ENCODE data around the gene ANKRD13A. TPM values are rescaled to one million over a fixed set of nuclear protein-coding genes. Genes with fewer than 3 reads are reported as not detected.

The ANKRD13A gene
- total and polyA plus RNA-seq, 2 of the 8 experiments (the other 6 are each of a cell fraction or from before 2014, with no cell fraction given): 16.8 to 21.4 TPM

GRCh38 chr12:110038741-110039084 lies 39.5 kb downstream of the ANKRD13A start:
- Histone ChIP-seq H2BK20ac (ENCODE audit: low read length) (no peak overlapping the region), H4K91ac (replicated peaks; ENCODE audit: insufficient read length, low read length) (no peak overlapping the region), H3K4me3 (ENCODE audit: extremely low read depth in 1 of 4, insufficient read depth in 2 of 4, low read depth in 3 of 4, low read length in 4 of 4) (no peak overlapping the region), H4K20me1 (replicated peaks in 1 of 2; ENCODE audit: control insufficient read depth in 1 of 2, insufficient read depth in 2 of 2, low read length in 2 of 2) (peaks cover 0 to 6% of the 10 kb centered on the region in 2 experiments), H3K4me2 (ENCODE audit: insufficient read depth in 1 of 2, low read depth in 2 of 2, low read length in 2 of 2) (no peak overlapping the region), H3K23ac (ENCODE audit: insufficient read length) (no peak overlapping the region), H3K27me3 (replicated peaks in 1 of 4; ENCODE audit: control insufficient read depth in 3 of 4, extremely low read depth in 1 of 4, insufficient read depth in 3 of 4, low read length in 3 of 4) (no peaks in the 10 kb centered on the region), H3K9ac (replicated peaks in 1 of 4; ENCODE audit: extremely low read depth in 1 of 4, low read depth in 3 of 4, low read length in 3 of 4) (no peak overlapping the region), H4K8ac (ENCODE audit: extremely low read depth, insufficient read depth, low read length) (no peak overlapping the region), H3K9me3 (ENCODE audit: insufficient read depth in 2 of 2, low read depth in 1 of 2, low read length in 1 of 2) (no peaks in the 10 kb centered on the region), H3K36me3 (ENCODE audit: control insufficient read depth in 2 of 4, insufficient read depth in 4 of 4, low read length in 3 of 4) (peaks cover 0 to 12% (median 3%) of the 10 kb centered on the region in 4 experiments; a peak in 2 of 8 replicates), H3K79me2 (ENCODE audit: control insufficient read depth in 1 of 2, insufficient read depth in 2 of 2, low read length in 2 of 2) (no peaks in the 10 kb centered on the region), H2AK5ac (ENCODE audit: low read depth, low read length) (no peak overlapping the region), H4K5ac (ENCODE audit: insufficient read length, low read depth, low read length) (no peak overlapping the region), H2BK120ac (replicated peaks; ENCODE audit: low read depth, low read length) (no peak overlapping the region), H3K18ac (ENCODE audit: extremely low read depth, low read length) (no peak overlapping the region), H2BK12ac (ENCODE audit: low read depth, low read length) (no peak overlapping the region), H2AFZ (ENCODE audit: low read length) (no peak overlapping the region), H3K4me1 (replicated peaks in 1 of 4; ENCODE audit: control insufficient read depth in 3 of 4, insufficient read depth in 4 of 4, low read length in 3 of 4) (peaks cover 0 to 2% (median 0%) of the 10 kb centered on the region in 4 experiments; a peak in 1 of 7 replicates), H3K79me1 (ENCODE audit: low read depth, low read length) (0 out of 2 replicates have a peak, but pooled peaks cover 2% of the 10 kb centered on the region), H3K14ac (ENCODE audit: insufficient read length) (no peak overlapping the region), H2BK5ac (ENCODE audit: low read depth, low read length) (no peak overlapping the region), H2BK15ac (ENCODE audit: low read length) (no peak overlapping the region), H3K56ac (replicated peaks; ENCODE audit: insufficient read length, low read depth, low read length) (no peak overlapping the region), H3K27ac (ENCODE audit: low read depth, low read length) (no peak overlapping the region), H3K4ac (replicated peaks; ENCODE audit: insufficient read length, low read depth, low read length) (no peak overlapping the region), H3K23me2 (ENCODE audit: low read depth, low read length) (0 out of 2 replicates have a peak, but pooled peaks cover 2% of the 10 kb centered on the region)
- 82% methylated on average over 5 of the region's 5 CpGs; no CpG with 5 or more reads in 1 of the 2 experiments for WGBS, 2 experiments (ENCODE audit: extremely low coverage in 1 of 2, insufficient coverage in 1 of 2, insufficient read length in 1 of 2, insufficient replicate concordance in 2 of 2, low coverage in 1 of 2, low lambda C conversion rate in 2 of 2, missing lambda C conversion rate in 1 of 2)
- DNase-seq (ENCODE audit: low read depth in 1 of 2, low spot score in 2 of 2): no peak
- ChIA-PET POLR2A (ENCODE audit: partially characterized antibody) (no interaction called here), CTCF (ENCODE audit: partially characterized antibody) (interaction anchor here (1.0 to 1.1 kb wide), 2 partner anchors 11 to 105 kb away, joined by 3 read pairs; no protein-coding TSS in a partner anchor)
- FAIRE-seq: no peak
- TF ChIP-seq SP4 (IDR thresholded peaks at IDR 0.05; ENCODE audit: low read length) (no peak), RFX5 (IDR thresholded peaks at IDR 0.05; ENCODE audit: borderline replicate concordance, low read depth, low read length) (no peak), BACH1 (IDR thresholded peaks at IDR 0.05; ENCODE audit: low read length) (no peak)

Data from H1 (cell line).